H1 (cell line): ENCODE measurements around the gene MLLT6. TPM values are rescaled to one million over a fixed set of nuclear protein-coding genes. Genes with fewer than 3 reads are reported as not detected.

Experiments
- CTCF ChIA-PET: fragments of 300-600 bp; sonication (Branson Sonifier 250); formaldehyde crosslinking; loops from one replicate; lab custom pipeline; 2021; ENCODE audit not compliant: partially characterized antibody; lab: Charles Lee
- POLR2A ChIA-PET: fragments of 300-600 bp; sonication (Branson Sonifier 250); formaldehyde crosslinking; loops from one replicate; lab custom pipeline; 2021; ENCODE audit warnings: inconsistent platforms; ENCODE audit not compliant: partially characterized antibody; lab: Charles Lee
- DNase-seq, 2 experiments: peaks; one replicate each; pipeline versions ENCODE4 v3.0.0 to v3.0.0-alpha.2; 2010 to 2022; ENCODE audit warnings: low spot score in 2 of 2, low read depth in 1 of 2, mixed read lengths in 1 of 2
- FAIRE-seq: peaks from 2 replicates; lab custom pipeline; 2011; peaks lifted over from hg19 to GRCh38; lab: Jason Lieb, UNC
- H2AFZ ChIP-seq: 2 replicates; pipeline ENCODE4 v1.8.1; 2012; ENCODE audit warnings: low read length, inconsistent platforms
- H2AK5ac ChIP-seq: 2 replicates; pipeline ENCODE4 v1.6.1; 2013; ENCODE audit warnings: low read depth, low read length
- H2BK120ac ChIP-seq: replicated peaks from 2 replicates; pipeline ENCODE3; 2013; ENCODE audit warnings: low read depth, low read length, inconsistent platforms
- H2BK12ac ChIP-seq: 2 replicates; pipeline ENCODE4 v1.6.1; 2013; ENCODE audit warnings: low read depth, low read length
- H2BK15ac ChIP-seq: 2 replicates; pipeline ENCODE4 v1.6.1; 2013; ENCODE audit warnings: low read length
- H2BK20ac ChIP-seq: 2 replicates; pipeline ENCODE4 v1.6.1; 2013; ENCODE audit warnings: low read length
- H2BK5ac ChIP-seq: 2 replicates; pipeline ENCODE4 v1.6.1; 2013; ENCODE audit warnings: low read depth, low read length
- H3K14ac ChIP-seq: 2 replicates; pipeline ENCODE4 v1.6.1; 2013; ENCODE audit warnings: inconsistent platforms; ENCODE audit not compliant: insufficient read length
- H3K18ac ChIP-seq: 2 replicates; pipeline ENCODE4 v1.6.1; 2013; ENCODE audit warnings: low read length; ENCODE audit errors: extremely low read depth
- H3K23ac ChIP-seq: 2 replicates; pipeline ENCODE4 v1.6.1; 2013; ENCODE audit warnings: inconsistent platforms; ENCODE audit not compliant: insufficient read length
- H3K23me2 ChIP-seq: 2 replicates; pipeline ENCODE4 v1.6.1; 2013; ENCODE audit warnings: low read depth, low read length
- H3K27ac ChIP-seq: 2 replicates; pipeline ENCODE4 v1.6.1; 2011; ENCODE audit warnings: low read depth, low read length, inconsistent platforms
- H3K27me3 ChIP-seq, 4 experiments: replicated peaks in 1 of 4; 1 replicate in 1 of 4; 2 replicates in 3 of 4; pipeline versions ENCODE4 v1.6.1 to v1.8.1; 2011 to 2013; ENCODE audit warnings: low read length in 3 of 4, mild to moderate bottlenecking in 3 of 4, inconsistent platforms in 2 of 4, mixed read lengths in 2 of 4, moderate library complexity in 1 of 4; ENCODE audit not compliant: control insufficient read depth in 3 of 4, insufficient read depth in 3 of 4; ENCODE audit errors: extremely low read depth in 1 of 4
- H3K36me3 ChIP-seq, 4 experiments: 2 replicates each; pipeline versions ENCODE4 v1.6.1 to v1.8.1; 2011 to 2013; ENCODE audit warnings: mild to moderate bottlenecking in 4 of 4, low read length in 3 of 4, moderate library complexity in 2 of 4, control low read depth in 1 of 4, inconsistent platforms in 1 of 4; ENCODE audit not compliant: insufficient read depth in 4 of 4, control insufficient read depth in 2 of 4
- H3K4ac ChIP-seq: replicated peaks from 2 replicates; pipeline ENCODE3; 2013; ENCODE audit warnings: low read length, low read depth, mixed read lengths, inconsistent platforms; ENCODE audit not compliant: insufficient read length
- H3K4me1 ChIP-seq, 4 experiments: replicated peaks in 1 of 4; 1 replicate in 1 of 4; 2 replicates in 3 of 4; pipeline versions ENCODE4 v1.6.1 to v1.8.1; 2011 to 2013; ENCODE audit warnings: low read length in 3 of 4, inconsistent platforms in 2 of 4, mixed read lengths in 1 of 4; ENCODE audit not compliant: insufficient read depth in 4 of 4, control insufficient read depth in 3 of 4
- H3K4me2 ChIP-seq, 2 experiments: 2 replicates each; pipeline versions ENCODE4 v1.6.1 to v1.8.1; 2011 to 2013; ENCODE audit warnings: low read depth in 2 of 2, low read length in 2 of 2, control low read depth in 1 of 2, inconsistent platforms in 1 of 2, mild to moderate bottlenecking in 1 of 2; ENCODE audit not compliant: insufficient read depth in 1 of 2
- H3K4me3 ChIP-seq, 4 experiments: fragments of 200-600, 300-600 bp in 1 of 4; sonication (generic), shearing (Covaris generic), sonication (Bioruptor Twin) in 1 of 4; 2 replicates each; pipeline versions ENCODE4 v1.5.1 to v1.8.1; 2011 to 2016; ENCODE audit warnings: low read length in 4 of 4, low read depth in 3 of 4, control low read depth in 2 of 4, inconsistent platforms in 2 of 4, mild to moderate bottlenecking in 2 of 4, mixed read lengths in 1 of 4, moderate library complexity in 1 of 4; ENCODE audit not compliant: insufficient read depth in 2 of 4; ENCODE audit errors: extremely low read depth in 1 of 4
- H3K56ac ChIP-seq: replicated peaks from 2 replicates; pipeline ENCODE3; 2013; ENCODE audit warnings: low read depth, mild to moderate bottlenecking, mixed read lengths, low read length, inconsistent platforms; ENCODE audit not compliant: insufficient read length
- H3K79me1 ChIP-seq: 2 replicates; pipeline ENCODE4 v1.6.1; 2013; ENCODE audit warnings: low read depth, low read length, control low read depth
- H3K79me2 ChIP-seq, 2 experiments: 2 replicates each; pipeline versions ENCODE4 v1.6.1 to v1.8.1; 2012 to 2013; ENCODE audit warnings: low read length in 2 of 2, mild to moderate bottlenecking in 2 of 2, inconsistent platforms in 1 of 2; ENCODE audit not compliant: insufficient read depth in 2 of 2, control insufficient read depth in 1 of 2
- H3K9ac ChIP-seq, 4 experiments: replicated peaks in 1 of 4; 1 replicate in 1 of 4; 2 replicates in 3 of 4; pipeline versions ENCODE4 v1.6.1 to v1.8.1; 2011 to 2013; ENCODE audit warnings: low read depth in 3 of 4, low read length in 3 of 4, control low read depth in 2 of 4, mild to moderate bottlenecking in 2 of 4, moderate library complexity in 2 of 4, inconsistent platforms in 1 of 4; ENCODE audit errors: extremely low read depth in 1 of 4
- H3K9me3 ChIP-seq, 2 experiments: 2 replicates each; pipeline versions ENCODE4 v1.6.1 to v1.8.1; 2012 to 2013; ENCODE audit warnings: mild to moderate bottlenecking in 2 of 2, moderate library complexity in 2 of 2, control low read depth in 1 of 2, inconsistent platforms in 1 of 2, low read depth in 1 of 2, low read length in 1 of 2, mixed read lengths in 1 of 2; ENCODE audit not compliant: insufficient read depth in 2 of 2
- H4K20me1 ChIP-seq, 2 experiments: replicated peaks in 1 of 2; 2 replicates each; pipeline versions ENCODE3 to v1.8.1; 2011 to 2013; ENCODE audit warnings: inconsistent platforms in 2 of 2, low read length in 2 of 2, mild to moderate bottlenecking in 1 of 2; ENCODE audit not compliant: insufficient read depth in 2 of 2, control insufficient read depth in 1 of 2
- H4K5ac ChIP-seq: 2 replicates; pipeline ENCODE4 v1.6.1; 2013; ENCODE audit warnings: low read length, low read depth, mixed read lengths, inconsistent platforms; ENCODE audit not compliant: insufficient read length
- H4K8ac ChIP-seq: 2 replicates; pipeline ENCODE4 v1.8.0; 2013; ENCODE audit warnings: mild to moderate bottlenecking, moderate library complexity, low read length, inconsistent platforms; ENCODE audit not compliant: insufficient read depth; ENCODE audit errors: extremely low read depth
- H4K91ac ChIP-seq: replicated peaks from 2 replicates; pipeline ENCODE3; 2013; ENCODE audit warnings: low read length, mixed read lengths, inconsistent platforms; ENCODE audit not compliant: insufficient read length
- ATF3 ChIP-seq: IDR thresholded peaks from 2 replicates; pipeline ENCODE4 v1.6.1; 2011; ENCODE audit warnings: low read depth, mild to moderate bottlenecking, low read length; ENCODE audit not compliant: insufficient read depth
- CEBPB ChIP-seq: IDR thresholded peaks from 2 replicates; pipeline ENCODE4 v1.6.1; 2012; ENCODE audit warnings: low read depth, low read length
- CHD2 ChIP-seq: IDR thresholded peaks from 2 replicates; pipeline ENCODE4 v1.6.1; 2012; ENCODE audit warnings: low read length, improper control_type of control experiment
- CTBP2 ChIP-seq: IDR thresholded peaks from 2 replicates; pipeline ENCODE4 v1.7.0; 2011; ENCODE audit warnings: borderline replicate concordance, mild to moderate bottlenecking, moderate library complexity, mixed read lengths, low read length; ENCODE audit not compliant: insufficient read depth, insufficient read length
- EGR1 ChIP-seq: IDR thresholded peaks from 2 replicates; pipeline ENCODE4 v1.6.1; 2011; ENCODE audit warnings: low read depth, low read length, borderline replicate concordance
- GTF2F1 ChIP-seq: IDR thresholded peaks from 2 replicates; pipeline ENCODE4 v1.6.1; 2012; ENCODE audit warnings: low read depth, low read length, improper control_type of control experiment, borderline replicate concordance
- HDAC6 ChIP-seq: IDR thresholded peaks from one replicate; pipeline ENCODE4 v1.7.1; 2012; ENCODE audit warnings: low read depth, mild to moderate bottlenecking, inconsistent platforms, low read length, moderate library complexity
- JUN ChIP-seq: IDR thresholded peaks from 2 replicates; pipeline ENCODE4 v1.6.1; 2011; ENCODE audit warnings: low read depth, mild to moderate bottlenecking, improper control_type of control experiment, low read length
- MAX ChIP-seq: IDR thresholded peaks from 2 replicates; pipeline ENCODE4 v1.6.1; 2012; ENCODE audit warnings: inconsistent platforms
- PHF8 ChIP-seq: fragments of 200-600 bp; sonication (generic); conservative IDR thresholded peaks from 2 replicates; pipeline ENCODE4 v1.7.1; 2012; ENCODE audit warnings: low read depth, mild to moderate bottlenecking, inconsistent platforms, low read length, moderate library complexity
- RBBP5 ChIP-seq: IDR thresholded peaks from 2 replicates; pipeline ENCODE4 v1.7.1; 2012; ENCODE audit warnings: low read depth, mild to moderate bottlenecking, inconsistent platforms, low read length, moderate library complexity, borderline replicate concordance
- RXRA ChIP-seq: IDR thresholded peaks from 2 replicates; pipeline ENCODE4 v1.6.1; 2011; ENCODE audit warnings: low read depth, mild to moderate bottlenecking, low read length, moderate library complexity; ENCODE audit not compliant: insufficient read depth
- ZNF274 ChIP-seq: IDR thresholded peaks from 2 replicates; pipeline ENCODE4 v1.7.0; 2012; ENCODE audit warnings: low read length, borderline replicate concordance; ENCODE audit errors: extremely low read depth
- WGBS, 2 experiments: shearing (Covaris generic) in 1 of 2; methylation state at CpG; one replicate each; pipeline versions ENCODE4 v1.1.6 to v1.1.7; 2013 to 2015; ENCODE audit warnings: low lambda C conversion rate in 2 of 2, mixed read lengths in 2 of 2, inconsistent platforms in 1 of 2, low coverage in 1 of 2, missing lambda C conversion rate in 1 of 2; ENCODE audit not compliant: insufficient replicate concordance in 2 of 2, insufficient coverage in 1 of 2, insufficient read length in 1 of 2; ENCODE audit errors: extremely low coverage in 1 of 2, missing lambda C conversion rate in 1 of 2; 5-methylcytosine and 5-hydroxymethylcytosine counted together
- polyA plus RNA-seq, 7 experiments: library from polyadenylated mRNA; depleted of rRNA in 3 of 7; stranded (reverse) in 5 of 7; unstranded in 2 of 7; fragments of >200 nt in 5 of 7; fragments of 200-250 nt in 2 of 7; gene quantifications; 1 replicate in 5 of 7; 2 replicates in 1 of 7; 4 replicates in 1 of 7; pipeline versions ENCODE4 v1.2.1 to v1.2.3, GENCODE V29; 2011 to 2013; ENCODE audit warnings: missing spikeins in 2 of 7, mixed read lengths in 2 of 7
- total RNA-seq: library from RNA; stranded (reverse); fragmentation: NEBNext Ultra II Directional; extraction: Animal tissue kit (Norgen Biotek cat#: 25700); gene quantifications from 2 replicates; pipeline ENCODE4 v1.2.1, GENCODE V29; 2021

The MLLT6 gene
- total and polyA plus RNA-seq, 2 of the 8 experiments (the other 6 are each of a cell fraction or from before 2014, with no cell fraction given), result 6.5 to 8.0 TPM

GRCh38 chr17:38690386-38690785, 14.7 kb upstream of the MLLT6 start:
- H2BK12ac ChIP-seq, result no peak overlapping the region
- H3K4me1 ChIP-seq, result no peaks in the 10 kb centered on the region
- H3K56ac ChIP-seq, result no peak overlapping the region
- H3K9ac ChIP-seq, result no peak overlapping the region
- no peak overlapping the region for H2AFZ ChIP-seq
- no peak overlapping the region for H2BK20ac ChIP-seq
- H3K36me3 ChIP-seq, result no peaks in the 10 kb centered on the region
- H3K27ac ChIP-seq, result no peak overlapping the region
- H2AK5ac ChIP-seq, result no peak overlapping the region
- no peak overlapping the region for H4K8ac ChIP-seq
- H3K79me2 ChIP-seq, result no peaks in the 10 kb centered on the region
- H4K20me1 ChIP-seq, result no peaks in the 10 kb centered on the region
- H2BK15ac ChIP-seq, result no peak overlapping the region
- POLR2A ChIA-PET, result interaction anchor here (1.0 to 2.2 kb wide), 3 partner anchors 11 to 18 kb away, joined by 3 to 6 read pairs (median 5); no protein-coding TSS in a partner anchor
- H3K14ac ChIP-seq, result no peak overlapping the region
- H3K4me2 ChIP-seq, result no peak overlapping the region
- no peaks in the 10 kb centered on the region for H3K79me1 ChIP-seq
- no peaks in the 10 kb centered on the region for H3K9me3 ChIP-seq
- FAIRE-seq (no peak), DNase-seq (no peak)
- H3K4me3 ChIP-seq, result no peak overlapping the region
- H3K4ac ChIP-seq, result no peak overlapping the region
- no peak overlapping the region for H2BK120ac ChIP-seq
- H3K18ac ChIP-seq, result no peak overlapping the region
- no peak overlapping the region for H2BK5ac ChIP-seq
- CTCF ChIA-PET, result interaction anchor here (0.7 to 9.6 kb wide), 11 partner anchors 9 to 71 kb away, joined by 3 to 141 read pairs (median 5); partner anchors contain the start of gene EPOP
- 91% methylated on average over 4 of the region's 4 CpGs; no CpG with 5 or more reads in 1 of the 2 experiments for WGBS, 2 experiments
- peaks cover 0 to 11% (median 6%) of the 10 kb centered on the region in 4 experiments; a peak in 2 of 7 replicates for H3K27me3 ChIP-seq
- H4K5ac ChIP-seq, result no peak overlapping the region
- no peak overlapping the region for H4K91ac ChIP-seq
- no peaks in the 10 kb centered on the region for H3K23me2 ChIP-seq
- H3K23ac ChIP-seq, result no peak overlapping the region
- TF ChIP-seq RBBP5, result no peak
- no peak for TF ChIP-seq ZNF274
- TF ChIP-seq RXRA, result no peak
- TF ChIP-seq CHD2, result no peak
- no peak for TF ChIP-seq GTF2F1
- no peak for TF ChIP-seq PHF8
- TF ChIP-seq ATF3, result no peak
- TF ChIP-seq CEBPB, result no peak
- TF ChIP-seq MAX, result no peak
- no peak for TF ChIP-seq JUN
- TF ChIP-seq CTBP2, result no peak
- no peak for TF ChIP-seq EGR1
- no peak for TF ChIP-seq HDAC6
